C4-2B (cell line): ENCODE data around the gene CELF6.

Source experiments
- ZFX ChIP-seq: fragments of 450-650 bp; IDR thresholded peaks from 2 replicates; pipeline ENCODE4 v1.6.1; 2017
- TF ChIP-seq, protein P1 (sequence below): fragments of 450-650 bp; conservative IDR thresholded peaks from 2 replicates; pipeline ENCODE4 v1.5.1; 2017; ENCODE audit warnings: mild to moderate bottlenecking

DNA sequence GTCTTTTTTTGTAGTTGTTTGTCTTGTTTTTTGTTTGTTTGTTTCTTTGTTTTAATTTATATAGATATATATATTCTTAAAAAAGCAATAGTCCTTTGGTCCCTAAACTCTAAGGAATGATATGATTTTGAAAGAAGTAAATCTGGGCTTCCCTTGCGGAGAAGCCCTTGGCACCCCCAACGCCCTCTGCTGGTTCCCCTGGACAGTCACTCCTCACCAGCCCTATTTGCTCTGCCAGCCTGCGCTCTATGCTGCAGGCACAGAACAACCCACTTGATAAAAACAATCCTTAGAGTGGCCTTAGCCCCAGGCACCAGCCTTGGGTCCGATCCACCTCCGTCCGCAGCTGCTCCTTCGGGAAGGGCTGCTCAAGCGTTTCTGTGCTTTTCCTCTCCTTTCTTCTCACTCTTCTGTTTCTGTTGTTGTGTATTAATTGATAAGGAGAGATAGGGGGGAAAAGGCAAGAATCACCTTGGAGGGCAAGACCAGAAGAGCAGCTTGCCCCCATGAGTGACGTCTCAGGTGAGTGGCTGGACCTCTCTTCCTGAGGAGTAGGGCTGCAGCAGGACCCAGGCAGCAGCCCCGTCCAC is 33.9 kb downstream of the CELF6 start:
- TF ChIP-seq ZFX: no peak
- TF ChIP-seq, protein P1, sequence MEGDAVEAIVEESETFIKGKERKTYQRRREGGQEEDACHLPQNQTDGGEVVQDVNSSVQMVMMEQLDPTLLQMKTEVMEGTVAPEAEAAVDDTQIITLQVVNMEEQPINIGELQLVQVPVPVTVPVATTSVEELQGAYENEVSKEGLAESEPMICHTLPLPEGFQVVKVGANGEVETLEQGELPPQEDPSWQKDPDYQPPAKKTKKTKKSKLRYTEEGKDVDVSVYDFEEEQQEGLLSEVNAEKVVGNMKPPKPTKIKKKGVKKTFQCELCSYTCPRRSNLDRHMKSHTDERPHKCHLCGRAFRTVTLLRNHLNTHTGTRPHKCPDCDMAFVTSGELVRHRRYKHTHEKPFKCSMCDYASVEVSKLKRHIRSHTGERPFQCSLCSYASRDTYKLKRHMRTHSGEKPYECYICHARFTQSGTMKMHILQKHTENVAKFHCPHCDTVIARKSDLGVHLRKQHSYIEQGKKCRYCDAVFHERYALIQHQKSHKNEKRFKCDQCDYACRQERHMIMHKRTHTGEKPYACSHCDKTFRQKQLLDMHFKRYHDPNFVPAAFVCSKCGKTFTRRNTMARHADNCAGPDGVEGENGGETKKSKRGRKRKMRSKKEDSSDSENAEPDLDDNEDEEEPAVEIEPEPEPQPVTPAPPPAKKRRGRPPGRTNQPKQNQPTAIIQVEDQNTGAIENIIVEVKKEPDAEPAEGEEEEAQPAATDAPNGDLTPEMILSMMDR: peak; percentile 79
